OCI-LY1 (cell line): Measurements from ENCODE around the gene CMPK1.

ENCODE experiments used
- CTCF ChIP-seq: fragments of 200-600 bp; sonication (generic), shearing (Covaris generic); IDR thresholded peaks from 2 replicates; pipeline ENCODE4 v1.5.1; 2017; ENCODE audit warnings: mild to moderate bottlenecking, antibody characterized with exemption, low read length, moderate library complexity, mixed read lengths
- EZH2 ChIP-seq: fragments of 200-600 bp; sonication (generic), shearing (Covaris generic); IDR thresholded peaks from 2 replicates; pipeline ENCODE4 v1.8.0; 2017; ENCODE audit warnings: borderline replicate concordance, mixed run types, mild to moderate bottlenecking, antibody characterized with exemption, low read length, moderate library complexity, mixed read lengths

DNA sequence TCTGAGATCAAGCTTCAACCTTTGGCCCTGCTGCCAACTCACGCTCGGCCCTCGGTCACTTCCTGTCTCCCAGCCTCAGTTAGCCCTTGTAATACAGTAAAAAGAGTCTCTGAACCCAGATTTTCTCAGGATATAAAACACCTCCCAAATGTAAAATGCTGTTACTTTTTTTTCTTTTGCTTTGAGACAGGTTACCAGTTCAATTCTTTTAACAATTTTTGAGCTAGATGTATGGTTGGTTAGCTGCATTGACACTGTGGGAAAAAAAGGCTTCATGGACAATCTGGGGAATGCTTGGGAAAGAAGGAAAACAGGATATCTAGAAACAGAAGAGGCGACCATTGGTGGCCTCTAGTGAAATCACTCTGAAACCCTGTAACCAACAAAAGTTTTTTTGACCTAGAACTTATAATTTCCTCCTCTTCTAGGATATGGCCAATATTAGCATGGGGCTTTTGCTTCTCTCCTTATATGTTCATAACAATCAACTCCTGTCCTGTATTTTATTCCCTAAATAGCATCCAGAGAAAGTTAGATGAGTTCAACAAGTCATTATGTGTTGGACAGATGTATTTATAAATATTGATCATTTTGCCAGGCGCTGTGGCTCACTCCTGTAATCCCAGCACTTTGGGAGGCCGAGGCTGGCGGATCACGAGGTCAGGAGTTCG lies 1.3 kb downstream of the CMPK1 start:
- no peak for TF ChIP-seq CTCF
- TF ChIP-seq EZH2, result no peak
